Endothelial cell (in vitro differentiated cells): ENCODE data around the gene CTNNB1. TPM values are rescaled to one million over a fixed set of nuclear protein-coding genes. Genes with fewer than 3 reads are reported as not detected.

Experiments used
- DNase-seq: peaks from one replicate; pipeline ENCODE4 v3.0.0; 2021; ENCODE audit warnings: low spot score
- H3K27ac Mint-ChIP-seq: one replicate; pipeline ENCODE4 v1.8.0; 2021; ENCODE audit warnings: mixed read lengths, inconsistent platforms; ENCODE audit not compliant: unreplicated experiment
- H3K27me3 Mint-ChIP-seq: one replicate; pipeline ENCODE4 v1.8.0; 2021; ENCODE audit warnings: mild to moderate bottlenecking, moderate library complexity, mixed read lengths, inconsistent platforms; ENCODE audit not compliant: unreplicated experiment
- H3K36me3 Mint-ChIP-seq: one replicate; pipeline ENCODE4 v1.8.0; 2021; ENCODE audit warnings: mild to moderate bottlenecking, low read depth, mixed read lengths, inconsistent platforms; ENCODE audit not compliant: unreplicated experiment
- H3K4me1 Mint-ChIP-seq: one replicate; pipeline ENCODE4 v1.8.0; 2021; ENCODE audit warnings: mild to moderate bottlenecking, mixed read lengths, inconsistent platforms; ENCODE audit not compliant: unreplicated experiment
- H3K4me3 Mint-ChIP-seq: one replicate; pipeline ENCODE4 v1.8.0; 2021; ENCODE audit warnings: mild to moderate bottlenecking, mixed read lengths, inconsistent platforms; ENCODE audit not compliant: unreplicated experiment
- H3K9me3 Mint-ChIP-seq: one replicate; pipeline ENCODE4 v1.8.0; 2021; ENCODE audit warnings: mixed read lengths, inconsistent platforms; ENCODE audit not compliant: unreplicated experiment
- total RNA-seq: library from RNA; stranded (reverse); fragmentation: NEBNext Ultra II Directional; extraction: Animal tissue kit (Norgen Biotek cat#: 25700); gene quantifications from one replicate; pipeline ENCODE4 v1.2.1, GENCODE V29; 2021; ENCODE audit not compliant: unreplicated experiment
- TF ChIP-seq, protein P1 (sequence below): fragments of 200-600 bp; sonication (generic); IDR thresholded peaks from one replicate; pipeline ENCODE4 v1.5.0; 2021; ENCODE audit warnings: antibody characterized with exemption; ENCODE audit not compliant: unreplicated experiment

CTNNB1 gene
- total RNA-seq, 1 donor from 2014 or later = 1,051 TPM

DNA sequence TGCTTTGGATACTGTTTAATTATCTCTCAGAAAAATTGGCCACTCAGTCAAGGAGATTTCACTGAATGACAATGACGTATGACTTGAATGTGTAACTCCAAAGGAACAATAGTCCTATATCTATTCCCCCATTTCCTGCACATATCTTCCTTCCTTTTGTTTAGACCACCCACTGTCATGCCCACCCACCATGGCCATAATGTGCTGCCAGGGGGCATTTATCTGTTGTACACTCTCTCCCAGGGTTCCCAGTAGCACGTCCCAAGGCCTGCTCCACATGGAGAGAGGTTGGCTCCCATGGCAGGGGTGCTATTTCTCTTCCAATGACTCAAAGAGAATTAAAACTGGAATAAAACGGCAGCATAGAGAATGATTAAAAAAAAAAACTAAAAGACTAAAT lies 36.8 kb upstream of the CTNNB1 start:
- Mint-ChIP-seq H3K4me3 (peak overlapping the region; percentile 32), H3K36me3 (no peaks in the 10 kb centered on the region), H3K27ac (peak overlapping the region; percentile 88), H3K27me3 (peaks cover 7% of the 10 kb centered on the region), H3K4me1 (peaks cover 81% of the 10 kb centered on the region), H3K9me3 (no peaks in the 10 kb centered on the region)
- TF ChIP-seq, protein P1, sequence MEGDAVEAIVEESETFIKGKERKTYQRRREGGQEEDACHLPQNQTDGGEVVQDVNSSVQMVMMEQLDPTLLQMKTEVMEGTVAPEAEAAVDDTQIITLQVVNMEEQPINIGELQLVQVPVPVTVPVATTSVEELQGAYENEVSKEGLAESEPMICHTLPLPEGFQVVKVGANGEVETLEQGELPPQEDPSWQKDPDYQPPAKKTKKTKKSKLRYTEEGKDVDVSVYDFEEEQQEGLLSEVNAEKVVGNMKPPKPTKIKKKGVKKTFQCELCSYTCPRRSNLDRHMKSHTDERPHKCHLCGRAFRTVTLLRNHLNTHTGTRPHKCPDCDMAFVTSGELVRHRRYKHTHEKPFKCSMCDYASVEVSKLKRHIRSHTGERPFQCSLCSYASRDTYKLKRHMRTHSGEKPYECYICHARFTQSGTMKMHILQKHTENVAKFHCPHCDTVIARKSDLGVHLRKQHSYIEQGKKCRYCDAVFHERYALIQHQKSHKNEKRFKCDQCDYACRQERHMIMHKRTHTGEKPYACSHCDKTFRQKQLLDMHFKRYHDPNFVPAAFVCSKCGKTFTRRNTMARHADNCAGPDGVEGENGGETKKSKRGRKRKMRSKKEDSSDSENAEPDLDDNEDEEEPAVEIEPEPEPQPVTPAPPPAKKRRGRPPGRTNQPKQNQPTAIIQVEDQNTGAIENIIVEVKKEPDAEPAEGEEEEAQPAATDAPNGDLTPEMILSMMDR = no peak
- DNase-seq = no peak

DNA sequence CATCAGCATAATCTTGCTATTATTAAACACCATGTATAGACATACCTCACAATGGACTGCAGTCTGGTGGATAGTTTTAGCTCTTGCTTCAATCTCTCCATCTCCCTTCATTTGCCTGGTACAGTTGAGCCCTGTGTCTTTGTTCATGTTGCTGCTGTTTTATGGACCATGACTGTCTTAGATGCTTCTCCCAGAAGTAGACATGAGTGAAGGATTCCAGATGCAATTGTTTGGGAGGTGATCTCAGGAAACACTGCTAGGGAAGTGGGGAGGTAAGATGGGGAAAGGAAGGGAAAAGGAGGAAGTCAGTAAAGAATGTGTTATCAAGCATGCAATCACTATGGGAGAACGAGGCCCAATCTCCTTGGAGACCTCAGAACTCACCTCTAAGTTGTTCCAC lies 36.3 kb upstream of the CTNNB1 start:
- peaks cover 7% of the 10 kb centered on the region for H3K27me3 Mint-ChIP-seq
- peak overlapping the region; percentile 17 for H3K4me3 Mint-ChIP-seq
- no peaks in the 10 kb centered on the region for H3K36me3 Mint-ChIP-seq
- no peak for DNase-seq
- TF ChIP-seq, protein P1 = no peak
- no peaks in the 10 kb centered on the region for H3K9me3 Mint-ChIP-seq
- H3K4me1 Mint-ChIP-seq = peaks cover 85% of the 10 kb centered on the region
- H3K27ac Mint-ChIP-seq = peak overlapping the region; percentile 88

DNA sequence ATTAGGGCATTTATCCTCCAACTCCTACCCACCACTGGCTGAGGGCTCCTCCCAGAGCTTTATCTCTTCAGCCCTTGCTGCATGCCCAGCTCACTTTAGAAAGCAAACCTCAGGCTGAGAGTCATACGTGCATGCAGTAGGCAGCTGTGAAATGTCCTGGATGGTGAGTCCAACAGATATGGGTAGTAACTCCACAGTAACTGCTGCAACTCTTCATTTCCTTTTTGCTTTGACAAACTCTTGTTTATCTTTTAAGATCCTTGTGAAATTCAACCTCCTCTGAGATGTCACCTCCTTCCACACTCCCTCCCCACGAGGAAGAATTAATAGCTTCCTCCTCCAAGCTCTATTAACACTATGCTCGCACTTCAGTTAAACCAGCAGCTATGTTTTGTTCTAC lies 35.9 kb upstream of the CTNNB1 start:
- DNase-seq = no peak
- H3K4me3 Mint-ChIP-seq = no peak overlapping the region
- peak overlapping the region; percentile 88 for H3K27ac Mint-ChIP-seq
- H3K9me3 Mint-ChIP-seq = no peaks in the 10 kb centered on the region
- peaks cover 7% of the 10 kb centered on the region for H3K27me3 Mint-ChIP-seq
- H3K4me1 Mint-ChIP-seq = peaks cover 84% of the 10 kb centered on the region
- TF ChIP-seq, protein P1 = no peak
- H3K36me3 Mint-ChIP-seq = no peaks in the 10 kb centered on the region

DNA sequence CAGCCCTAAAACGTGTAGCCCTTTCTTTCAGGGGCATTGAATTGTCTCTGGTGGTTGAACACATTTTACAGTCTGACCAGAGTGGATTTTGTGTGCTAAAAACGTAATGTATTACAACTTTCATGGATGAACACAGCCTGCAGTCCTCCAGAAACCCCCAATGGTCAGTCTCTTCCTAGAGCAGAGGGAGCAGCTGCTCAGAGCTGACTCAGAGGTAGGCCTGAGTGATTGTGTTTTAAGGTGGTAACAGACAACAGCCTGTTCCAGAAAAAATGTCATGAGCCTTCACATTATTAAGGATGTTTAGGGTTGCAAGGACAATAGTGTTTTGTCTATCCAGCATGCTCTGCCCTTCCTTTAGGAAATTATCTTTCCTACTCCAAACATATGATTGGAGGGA lies 34.5 kb upstream of the CTNNB1 start:
- TF ChIP-seq, protein P1 = no peak
- H3K36me3 Mint-ChIP-seq = no peaks in the 10 kb centered on the region
- DNase-seq = no peak
- H3K9me3 Mint-ChIP-seq = no peaks in the 10 kb centered on the region
- H3K4me1 Mint-ChIP-seq = peaks cover 71% of the 10 kb centered on the region
- no peak overlapping the region for H3K4me3 Mint-ChIP-seq
- peaks cover 7% of the 10 kb centered on the region for H3K27me3 Mint-ChIP-seq
- H3K27ac Mint-ChIP-seq = no peak overlapping the region

DNA sequence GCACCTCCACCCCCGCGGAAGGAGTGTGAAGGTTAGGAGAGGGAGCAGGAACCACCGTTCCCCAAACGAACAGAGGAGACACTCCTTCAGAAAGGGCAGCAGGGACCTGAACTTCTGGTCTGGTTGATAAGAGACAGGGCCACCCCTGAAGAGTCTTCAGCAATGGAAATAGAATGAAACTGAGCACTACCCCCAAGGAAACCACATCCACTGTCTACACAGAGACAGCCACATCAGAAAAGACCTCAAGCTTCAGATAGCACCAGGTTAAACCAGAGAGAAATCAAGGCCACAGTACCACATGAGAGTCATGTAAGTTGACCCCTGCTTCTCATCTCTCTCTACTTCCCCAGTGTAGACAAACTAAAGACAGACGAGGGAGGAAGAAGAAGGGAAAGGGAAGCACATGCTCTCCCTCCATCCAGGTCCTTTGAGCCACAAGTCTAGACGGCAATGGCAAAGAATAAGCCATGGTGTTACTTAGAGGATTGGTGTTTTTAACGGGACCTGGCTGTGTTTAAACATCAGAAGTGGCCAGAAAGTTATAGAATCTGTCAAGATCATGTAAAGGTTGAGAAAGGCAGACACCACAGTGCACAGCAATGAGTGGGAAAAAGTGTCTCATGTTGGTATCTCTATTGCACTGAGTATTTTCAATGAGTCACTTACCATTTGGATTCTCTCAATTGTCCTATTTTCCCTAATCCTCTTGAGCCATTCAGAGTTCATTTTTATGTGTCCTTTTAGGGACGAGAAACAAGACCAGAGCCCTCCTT lies 31.4 kb upstream of the CTNNB1 start:
- peaks cover 65% of the 10 kb centered on the region for H3K4me1 Mint-ChIP-seq
- TF ChIP-seq, protein P1 = no peak
- peaks cover 6% of the 10 kb centered on the region for H3K27me3 Mint-ChIP-seq
- no peak for DNase-seq
- H3K27ac Mint-ChIP-seq = no peak overlapping the region
- no peaks in the 10 kb centered on the region for H3K9me3 Mint-ChIP-seq
- no peak overlapping the region for H3K4me3 Mint-ChIP-seq
- no peaks in the 10 kb centered on the region for H3K36me3 Mint-ChIP-seq
